Hematopoietic multipotent progenitor cell treated with erythropoietin and hydrocortisone succinate and interleukin-3 and kit ligand, for 17 days (in vitro differentiated cells): Measurements from ENCODE around the gene MAP1LC3C.
A peak's percentile ranks its signal among the peaks of the same experiment; 100 is the strongest.

Experiments
- DNase-seq: peaks from one replicate; pipeline ENCODE4 v3.0.0-alpha.2; 2015; ENCODE audit warnings: low spot score

Gene MAP1LC3C

DNA sequence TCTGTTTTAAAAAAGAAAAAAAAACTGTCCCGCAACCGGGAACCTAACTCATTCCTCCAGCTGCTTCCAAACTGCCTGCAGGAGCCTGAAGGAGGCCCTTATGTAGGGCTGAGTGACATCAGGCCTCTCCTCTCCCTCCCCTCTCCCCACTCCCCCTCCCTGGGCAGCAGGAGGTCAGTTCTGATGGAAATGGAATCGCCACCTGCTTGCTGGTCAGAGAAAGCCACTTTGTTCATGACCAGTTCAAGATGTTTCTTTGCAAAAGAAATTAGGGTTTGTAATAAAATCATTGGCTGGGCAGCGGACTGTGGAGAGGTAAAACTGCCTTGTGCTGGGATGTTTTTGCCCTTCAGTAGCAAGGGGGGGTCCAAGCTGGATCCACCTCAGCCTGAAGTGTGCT lies at the start of gene MAP1LC3C:
TSS of gene MAP1LC3C (minus strand) at position 73 of the 400 bp plus-strand sequence. CDS start 90 bp downstream, outside the sequence.
- DNase-seq, result no peak

DNA sequence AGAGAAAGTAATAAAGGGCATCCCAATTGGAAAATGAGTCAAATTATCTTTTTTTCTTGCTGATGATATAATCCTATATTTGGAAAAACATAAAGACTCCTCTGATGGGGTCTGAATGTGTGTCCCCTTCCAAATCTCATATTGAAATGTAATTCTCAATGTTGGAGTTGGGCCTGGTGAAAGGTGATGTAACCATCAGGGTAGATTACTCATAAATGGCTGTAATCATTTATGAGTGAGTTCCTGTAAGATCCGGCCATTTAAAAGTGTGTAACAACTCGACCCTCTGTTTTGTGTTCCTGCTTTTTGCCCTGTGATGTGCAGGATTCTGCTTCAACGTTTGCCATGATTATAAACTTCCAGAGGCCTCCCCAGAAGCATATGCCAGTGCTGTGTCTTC lies 44.3 kb upstream of the MAP1LC3C start:
- no peak for DNase-seq

DNA sequence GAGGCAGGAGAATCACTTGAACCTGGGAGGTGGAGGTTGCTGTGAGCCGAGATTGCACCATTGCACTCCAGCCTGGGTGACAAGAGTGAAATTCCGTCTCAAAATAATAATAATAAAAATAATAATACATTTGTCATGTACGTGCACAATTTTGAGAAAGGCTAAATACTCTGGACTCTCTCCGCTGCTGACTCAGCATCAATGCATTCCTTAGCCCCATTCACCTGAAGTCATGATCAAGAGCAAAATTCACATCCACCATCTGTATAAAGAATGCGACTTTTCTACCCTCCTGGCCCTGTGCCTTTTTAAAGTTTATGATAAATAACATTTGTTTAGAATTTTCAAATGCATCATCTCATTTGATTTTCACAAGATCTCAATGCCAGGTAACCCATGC lies 35.5 kb upstream of the MAP1LC3C start:
- no peak for DNase-seq

GRCh38 chr1:242033447-242033846 lies 34.5 kb upstream of the MAP1LC3C start:
- DNase-seq, result no peak

- no peak for DNase-seq
Measured at GRCh38 chr1:242030071-242030470, 31.2 kb upstream of the MAP1LC3C start.

GRCh38 chr1:242025681-242026080 lies 26.8 kb upstream of the MAP1LC3C start:
- DNase-seq, result no peak

GRCh38 chr1:242023805-242024204 lies 24.9 kb upstream of the MAP1LC3C start:
- no peak for DNase-seq

DNA sequence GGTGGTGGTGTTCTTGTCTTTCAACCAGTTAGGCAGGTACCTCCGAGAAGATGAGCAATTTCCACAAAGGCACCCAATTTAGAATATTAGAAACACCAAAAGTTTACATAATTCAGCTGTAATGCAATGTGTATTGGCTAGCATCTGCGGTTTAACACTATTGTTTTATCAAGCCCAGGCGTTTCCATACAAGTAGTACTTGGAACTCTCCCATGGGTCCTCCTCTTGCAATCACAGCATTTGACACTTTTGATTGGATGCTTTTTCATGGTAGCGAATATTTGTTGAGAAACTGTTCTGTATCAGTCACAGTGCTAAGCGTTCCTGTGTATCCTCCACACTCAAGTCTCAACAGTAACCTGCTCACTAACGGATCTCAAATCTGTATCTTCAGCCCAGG lies 20.1 kb upstream of the MAP1LC3C start:
- DNase-seq, result no peak

GRCh38 chr1:242017580-242018233 lies 18.8 kb upstream of the MAP1LC3C start:
- peak; percentile 12 for DNase-seq

DNA sequence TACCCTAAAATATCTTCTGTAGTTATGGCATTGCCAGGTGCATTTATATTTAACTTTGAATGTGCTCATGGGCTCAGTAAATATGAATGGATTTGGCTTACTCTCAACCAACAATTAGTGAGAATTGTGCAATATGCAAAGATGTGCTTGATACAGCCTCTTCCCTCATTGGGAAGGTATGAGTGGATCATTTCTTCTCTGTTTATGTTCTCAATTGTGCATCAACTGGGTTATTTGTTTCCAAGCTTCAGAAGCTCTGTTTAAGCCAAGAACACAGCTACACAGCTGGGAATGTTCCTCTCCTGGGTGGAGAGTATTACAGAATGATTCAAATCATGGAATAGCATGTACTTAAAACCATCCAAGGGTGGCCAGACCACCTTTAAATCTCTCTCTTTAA lies 17.6 kb upstream of the MAP1LC3C start:
- no peak for DNase-seq

GRCh38 chr1:242011894-242012660 lies 13.2 kb upstream of the MAP1LC3C start:
- DNase-seq, result no peak

GRCh38 chr1:242008826-242009495 lies 10.1 kb upstream of the MAP1LC3C start:
- no peak for DNase-seq

- DNase-seq, result no peak
Measured at GRCh38 chr1:242006976-242007375, 8.1 kb upstream of the MAP1LC3C start.

GRCh38 chr1:242005866-242006535 lies 7.1 kb upstream of the MAP1LC3C start:
- DNase-seq, result no peak

GRCh38 chr1:242004751-242005495 lies 6.0 kb upstream of the MAP1LC3C start:
- no peak for DNase-seq

GRCh38 chr1:242002510-242002909 lies 3.6 kb upstream of the MAP1LC3C start:
- no peak for DNase-seq

- DNase-seq, result no peak
Measured at GRCh38 chr1:242002072-242002471, 3.2 kb upstream of the MAP1LC3C start.

GRCh38 chr1:242000434-242000833 lies 1.5 kb upstream of the MAP1LC3C start:
- no peak for DNase-seq

- DNase-seq, result peak; percentile 41
Measured at GRCh38 chr1:241998412-241998921, 431 bp downstream of the MAP1LC3C start.

GRCh38 chr1:241997401-241997998 lies 1.4 kb downstream of the MAP1LC3C start:
- no peak for DNase-seq

GRCh38 chr1:241994171-241994570 lies 4.7 kb downstream of the MAP1LC3C start:
- no peak for DNase-seq
